H1 (cell line): Measurements from ENCODE around the gene ACYP2. TPM values are rescaled to one million over a fixed set of nuclear protein-coding genes. Genes with fewer than 3 reads are reported as not detected.

Experiments
- ATF3 ChIP-seq: IDR thresholded peaks from 2 replicates; pipeline ENCODE4 v1.6.1; 2011; ENCODE audit warnings: low read depth, mild to moderate bottlenecking, low read length; ENCODE audit not compliant: insufficient read depth
- CTCF ChIP-seq, 3 experiments: IDR thresholded peaks; 1 replicate in 2 of 3; 2 replicates in 1 of 3; pipeline versions ENCODE4 v1.5.1 to v1.6.1; 2011; ENCODE audit warnings: low read length in 3 of 3, mild to moderate bottlenecking in 3 of 3, inconsistent platforms in 2 of 3, low read depth in 1 of 3, moderate library complexity in 1 of 3; ENCODE audit not compliant: insufficient read depth in 1 of 3; ENCODE audit errors: control extremely low read depth in 1 of 3
- RFX5 ChIP-seq: IDR thresholded peaks from 2 replicates; pipeline ENCODE4 v1.6.1; 2011; ENCODE audit warnings: low read depth, low read length, improper control_type of control experiment, borderline replicate concordance
- RXRA ChIP-seq: IDR thresholded peaks from 2 replicates; pipeline ENCODE4 v1.6.1; 2011; ENCODE audit warnings: low read depth, mild to moderate bottlenecking, low read length, moderate library complexity; ENCODE audit not compliant: insufficient read depth
- SIRT6 ChIP-seq: IDR thresholded peaks from one replicate; pipeline ENCODE4 v1.7.1; 2012; ENCODE audit warnings: low read length, inconsistent platforms
- SIX5 ChIP-seq: IDR thresholded peaks from 2 replicates; pipeline ENCODE4 v1.6.1; 2011; ENCODE audit warnings: mild to moderate bottlenecking, low read depth, low read length
- polyA plus RNA-seq, 7 experiments: library from polyadenylated mRNA; depleted of rRNA in 3 of 7; stranded (reverse) in 5 of 7; unstranded in 2 of 7; fragments of >200 nt in 5 of 7; fragments of 200-250 nt in 2 of 7; gene quantifications; 1 replicate in 5 of 7; 2 replicates in 1 of 7; 4 replicates in 1 of 7; pipeline versions ENCODE4 v1.2.1 to v1.2.3, GENCODE V29; 2011 to 2013; ENCODE audit warnings: missing spikeins in 2 of 7, mixed read lengths in 2 of 7
- total RNA-seq: library from RNA; stranded (reverse); fragmentation: NEBNext Ultra II Directional; extraction: Animal tissue kit (Norgen Biotek cat#: 25700); gene quantifications from 2 replicates; pipeline ENCODE4 v1.2.1, GENCODE V29; 2021

Gene ACYP2
- total and polyA plus RNA-seq, 2 of the 8 experiments (the other 6 are each of a cell fraction or from before 2014, with no cell fraction given), result 3.4 to 4.4 TPM

DNA sequence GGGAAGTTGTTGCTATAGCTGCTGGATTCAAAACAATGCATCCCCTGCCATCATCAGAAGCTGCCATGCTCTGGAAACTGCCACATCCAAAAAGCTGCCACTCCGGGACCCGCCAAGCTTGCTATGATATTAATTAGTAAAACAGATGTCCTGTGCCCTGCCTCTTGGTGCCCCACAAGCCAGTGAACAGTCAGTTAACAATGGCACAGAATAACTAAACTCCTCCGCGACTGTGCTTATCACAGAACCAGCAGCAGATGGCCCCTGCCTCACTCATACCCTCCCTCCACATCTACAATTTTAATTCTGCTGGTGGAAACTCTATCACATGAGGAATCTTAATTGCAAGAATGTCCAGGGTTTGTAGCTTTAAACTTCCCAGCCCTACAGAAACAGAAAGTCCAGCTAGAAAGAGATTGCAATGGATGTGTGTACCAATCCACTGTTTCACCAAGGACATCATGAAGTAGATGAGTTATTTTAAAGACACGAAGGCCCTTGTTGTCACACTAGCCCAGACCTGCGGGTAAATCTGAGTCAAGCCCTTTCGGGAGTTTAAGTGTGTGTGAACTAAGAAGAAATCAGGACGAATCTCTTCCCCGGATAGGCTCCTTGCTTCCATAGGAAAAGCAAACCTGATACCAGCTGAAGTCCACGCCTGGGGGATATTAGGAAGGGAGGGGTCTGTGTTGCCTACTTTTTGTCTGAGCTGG, 7.4 kb upstream of the ACYP2 start (continued):
- TF ChIP-seq CTCF (IDR thresholded peaks at IDR 0.05; ENCODE audit: control extremely low read depth in 1 of 3, insufficient read depth in 1 of 3, low read depth in 1 of 3, low read length in 3 of 3), result no peak
- no peak for TF ChIP-seq ATF3
- no peak for TF ChIP-seq SIX5
- TF ChIP-seq RXRA, result no peak
- TF ChIP-seq SIRT6, result no peak
- no peak for TF ChIP-seq RFX5
